Upper lobe of left lung (tissue), 6 donors: ENCODE results near the gene EIPR1. TPM values are rescaled to one million over a fixed set of nuclear protein-coding genes. Genes with fewer than 3 reads are reported as not detected.

Experiments used
- ATAC-seq, 2 donors: fragments of 200-7000 bp; cut with Tn5 transposase; one replicate each; pipeline ENCODE4 v1.9.1; 2022; ENCODE audit warnings: mild to moderate bottlenecking in 2 of 2, moderate library complexity in 2 of 2; ENCODE audit not compliant: low FRiP score in 2 of 2
- DNase-seq, 2 donors: peaks; one replicate each; pipeline ENCODE4 v3.0.0-alpha.2; 2019 to 2020
- H3K27ac ChIP-seq, 4 donors: fragments of 200-600 bp; sonication (generic); one replicate each; pipeline ENCODE4 v1.5.1; 2016 to 2019
- H3K27me3 ChIP-seq, 4 donors: fragments of 200-600 bp; sonication (generic); one replicate each; pipeline ENCODE4 v1.5.1; 2017 to 2019
- H3K36me3 ChIP-seq, 4 donors: fragments of 200-600 bp; sonication (generic); one replicate each; pipeline ENCODE4 v1.5.1; 2016 to 2019
- H3K4me1 ChIP-seq, 4 donors: fragments of 200-600 bp; sonication (generic); one replicate each; pipeline ENCODE4 v1.5.1; 2018 to 2019
- H3K4me3 ChIP-seq, 4 donors: fragments of 200-600 bp; sonication (generic); one replicate each; pipeline ENCODE4 v1.5.1; 2017 to 2019; ENCODE audit warnings: mild to moderate bottlenecking in 2 of 4, moderate library complexity in 1 of 4
- H3K9me3 ChIP-seq, 4 donors: fragments of 200-600 bp; sonication (generic); one replicate each; pipeline ENCODE4 v1.5.1; 2018 to 2019
- EP300 ChIP-seq, 4 donors: sonication (generic); formaldehyde crosslinking; IDR thresholded peaks; one replicate each; pipeline ENCODE4 v1.5.1; 2017; ENCODE audit warnings: antibody characterized with exemption in 4 of 4, control low read depth in 2 of 4
- POLR2A ChIP-seq, 4 donors: fragments of 450-650 bp; IDR thresholded peaks; one replicate each; pipeline ENCODE4 v1.5.1; 2016 to 2017; ENCODE audit warnings: antibody characterized with exemption in 4 of 4, mild to moderate bottlenecking in 2 of 4
- POLR2AphosphoS5 ChIP-seq, 2 donors: sonication (generic); formaldehyde crosslinking; IDR thresholded peaks; one replicate each; pipeline ENCODE4 v1.5.1; 2017; ENCODE audit warnings: antibody characterized with exemption in 2 of 2
- WGBS, 2 donors: methylation state at CpG; one replicate each; pipeline ENCODE4 v1.1.5; 2017 to 2018; 5-methylcytosine and 5-hydroxymethylcytosine counted together
- total RNA-seq, 6 donors: library from RNA; depleted of rRNA in 4 of 6; stranded (reverse); fragments of >200 nt in 4 of 6; gene quantifications; one replicate each; pipeline versions ENCODE4 v1.1.0 to v1.2.1, GENCODE V29; 2016 to 2021
- TF ChIP-seq, protein P1 (sequence below), 6 experiments: fragments of 450-650 bp in 4 of 6; fragments of 200-600 bp in 2 of 6; sonication (generic) in 2 of 6; IDR thresholded peaks; one replicate each; pipeline ENCODE4 v1.5.1; 2016 to 2019; ENCODE audit warnings: antibody characterized with exemption in 6 of 6
- donor health status: DM: no; HTN: no; CAD: no; lungs with moderate emphysema.
- donor health status: DM: no; HTN: yes; CAD: no; lungs with severe emphysema.

The EIPR1 gene
- total RNA-seq, 6 donors from 2014 or later = 17.6 to 39.8 (median 23.6) TPM

DNA sequence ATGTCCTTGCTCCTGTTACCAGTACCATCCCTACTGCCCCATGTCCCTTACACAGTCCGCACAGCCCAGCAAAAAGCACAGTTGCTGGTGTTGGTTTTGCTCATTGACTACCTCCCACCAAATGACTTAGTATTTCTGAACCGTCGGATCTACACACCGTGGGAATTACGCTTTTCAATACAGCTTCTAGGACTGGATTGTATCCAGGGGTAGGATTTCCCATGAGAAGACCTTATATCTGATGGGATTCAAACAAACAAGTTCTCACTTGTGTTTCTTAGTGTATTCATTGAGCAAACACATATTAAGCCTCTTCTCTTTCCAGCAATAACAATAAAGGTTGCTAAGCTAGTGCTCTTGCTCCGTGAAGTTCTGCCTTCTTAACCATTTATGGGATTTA is 27.7 kb upstream of the EIPR1 start:
- H3K27ac ChIP-seq = no peak overlapping the region
- no peaks in the 10 kb centered on the region for H3K27me3 ChIP-seq
- peaks cover 7 to 37% (median 21%) of the 10 kb centered on the region in 4 donors for H3K36me3 ChIP-seq
- 88 to 89% methylated on average over 6 of the region's 6 CpGs for WGBS, 2 donors
- H3K4me3 ChIP-seq = no peak overlapping the region
- no peak for ATAC-seq
- H3K9me3 ChIP-seq = no peaks in the 10 kb centered on the region
- no peak for DNase-seq
- TF ChIP-seq EP300 (IDR thresholded peaks at IDR 0.05) (no peak), POLR2AphosphoS5 (IDR thresholded peaks at IDR 0.05) (no peak), POLR2A (IDR thresholded peaks at IDR 0.05) (no peak)
- TF ChIP-seq, protein P1, sequence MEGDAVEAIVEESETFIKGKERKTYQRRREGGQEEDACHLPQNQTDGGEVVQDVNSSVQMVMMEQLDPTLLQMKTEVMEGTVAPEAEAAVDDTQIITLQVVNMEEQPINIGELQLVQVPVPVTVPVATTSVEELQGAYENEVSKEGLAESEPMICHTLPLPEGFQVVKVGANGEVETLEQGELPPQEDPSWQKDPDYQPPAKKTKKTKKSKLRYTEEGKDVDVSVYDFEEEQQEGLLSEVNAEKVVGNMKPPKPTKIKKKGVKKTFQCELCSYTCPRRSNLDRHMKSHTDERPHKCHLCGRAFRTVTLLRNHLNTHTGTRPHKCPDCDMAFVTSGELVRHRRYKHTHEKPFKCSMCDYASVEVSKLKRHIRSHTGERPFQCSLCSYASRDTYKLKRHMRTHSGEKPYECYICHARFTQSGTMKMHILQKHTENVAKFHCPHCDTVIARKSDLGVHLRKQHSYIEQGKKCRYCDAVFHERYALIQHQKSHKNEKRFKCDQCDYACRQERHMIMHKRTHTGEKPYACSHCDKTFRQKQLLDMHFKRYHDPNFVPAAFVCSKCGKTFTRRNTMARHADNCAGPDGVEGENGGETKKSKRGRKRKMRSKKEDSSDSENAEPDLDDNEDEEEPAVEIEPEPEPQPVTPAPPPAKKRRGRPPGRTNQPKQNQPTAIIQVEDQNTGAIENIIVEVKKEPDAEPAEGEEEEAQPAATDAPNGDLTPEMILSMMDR (IDR thresholded peaks at IDR 0.05) = no peak
- peaks cover 0 to 6% (median 2%) of the 10 kb centered on the region in 4 donors for H3K4me1 ChIP-seq

GRCh38 chr2:3404349-3404894 is 26.8 kb upstream of the EIPR1 start:
- no peak overlapping the region for H3K27ac ChIP-seq
- H3K36me3 ChIP-seq = peaks cover 7 to 39% (median 25%) of the 10 kb centered on the region in 4 donors
- no peak for ATAC-seq
- no peaks in the 10 kb centered on the region for H3K9me3 ChIP-seq
- 75 to 79% methylated on average over 11 of the region's 11 CpGs for WGBS, 2 donors
- DNase-seq = no peak
- no peaks in the 10 kb centered on the region for H3K27me3 ChIP-seq
- TF ChIP-seq POLR2A (IDR thresholded peaks at IDR 0.05) = no peak
- TF ChIP-seq, protein P1 (IDR thresholded peaks at IDR 0.05) = no peak
- no peak for TF ChIP-seq EP300 (IDR thresholded peaks at IDR 0.05)
- no peak for TF ChIP-seq POLR2AphosphoS5 (IDR thresholded peaks at IDR 0.05)
- no peak overlapping the region for H3K4me3 ChIP-seq
- peaks cover 0 to 9% (median 3%) of the 10 kb centered on the region in 4 donors for H3K4me1 ChIP-seq

DNA sequence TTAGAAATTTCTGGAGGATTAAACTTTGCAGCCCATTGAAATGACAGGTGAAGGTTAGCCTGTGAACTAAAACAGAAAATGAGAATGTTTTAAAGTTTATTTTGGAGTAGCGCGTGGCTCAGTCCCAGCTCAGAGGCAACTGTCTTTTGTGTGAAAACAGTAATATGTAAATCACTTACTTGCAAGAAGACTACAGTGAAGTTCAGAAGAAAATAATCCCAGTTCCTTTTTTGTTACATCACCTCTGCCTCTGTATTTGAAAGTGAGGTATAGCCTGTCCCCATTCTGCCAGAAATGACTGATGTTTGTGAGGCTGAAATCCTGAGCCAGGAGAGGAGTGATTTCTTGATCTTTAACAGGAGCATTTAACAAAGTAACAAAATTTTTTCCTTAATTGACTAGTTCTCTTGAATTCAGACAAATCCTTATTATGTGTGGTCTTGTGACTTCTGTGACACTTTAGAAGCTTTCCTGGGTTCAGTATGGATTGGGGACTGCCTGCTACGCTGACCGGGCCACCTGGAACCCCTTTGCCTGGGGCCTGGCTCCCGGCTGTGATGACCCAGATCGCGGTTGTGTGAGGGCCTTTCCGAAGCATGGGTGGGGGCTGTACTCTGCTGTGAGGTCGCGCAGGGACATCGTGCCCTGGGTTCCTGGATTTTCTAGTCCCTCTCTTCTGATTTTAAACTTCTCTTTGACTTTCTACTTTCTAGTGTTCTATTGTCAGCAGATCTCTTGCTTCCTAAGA is 26.1 kb upstream of the EIPR1 start:
- WGBS, 2 donors = 88 to 91% methylated on average over 11 of the region's 11 CpGs
- no peaks in the 10 kb centered on the region for H3K9me3 ChIP-seq
- H3K27ac ChIP-seq = no peak overlapping the region
- ATAC-seq (no peak), DNase-seq (no peak)
- no peak overlapping the region for H3K4me3 ChIP-seq
- peaks cover 0 to 9% (median 3%) of the 10 kb centered on the region in 4 donors for H3K4me1 ChIP-seq
- H3K36me3 ChIP-seq = peaks cover 7 to 41% (median 26%) of the 10 kb centered on the region in 4 donors
- H3K27me3 ChIP-seq = no peaks in the 10 kb centered on the region
- TF ChIP-seq EP300 (IDR thresholded peaks at IDR 0.05) = no peak
- no peak for TF ChIP-seq POLR2A (IDR thresholded peaks at IDR 0.05)
- TF ChIP-seq, protein P1 (IDR thresholded peaks at IDR 0.05) = no peak
- TF ChIP-seq POLR2AphosphoS5 (IDR thresholded peaks at IDR 0.05) = no peak

- Histone ChIP-seq H3K27me3 (no peaks in the 10 kb centered on the region), H3K27ac (no peak overlapping the region), H3K4me1 (peaks cover 0 to 4% (median 0%) of the 10 kb centered on the region in 4 donors), H3K4me3 (no peak overlapping the region), H3K36me3 (peaks cover 7 to 57% (median 32%) of the 10 kb centered on the region in 4 donors), H3K9me3 (peaks cover 12 to 22% (median 17%) of the 10 kb centered on the region in 4 donors)
- TF ChIP-seq, protein P1 (IDR thresholded peaks at IDR 0.05) = no peak
- TF ChIP-seq POLR2AphosphoS5 (IDR thresholded peaks at IDR 0.05) (no peak), EP300 (IDR thresholded peaks at IDR 0.05) (no peak), POLR2A (IDR thresholded peaks at IDR 0.05) (no peak)
- ATAC-seq (no peak), DNase-seq (peak in 1 of 2 donors; percentile 70)
- WGBS, 2 donors = 61 to 74% methylated on average over 6 to 9 of the region's 9 CpGs
These were observed 22.2 kb upstream of the EIPR1 start for GRCh38 chr2:3399829-3400228.
